DOHH2 (cell line): ENCODE data around the gene CYP1A1.

Source experiments
- EZH2phosphoT487 ChIP-seq: fragments of 200-600 bp; sonication (generic); IDR thresholded peaks from 2 replicates; pipeline ENCODE4 v1.6.1; 2017; ENCODE audit warnings: borderline replicate concordance, mild to moderate bottlenecking, antibody characterized with exemption, low read length, moderate library complexity, mixed read lengths
- TF ChIP-seq, protein P1 (sequence below): fragments of 200-600 bp; sonication (generic); IDR thresholded peaks from one replicate; pipeline ENCODE4 v1.5.1; 2014; ENCODE audit warnings: antibody characterized with exemption, mild to moderate bottlenecking, low read depth, low read length; ENCODE audit not compliant: poor library complexity, severe bottlenecking

DNA sequence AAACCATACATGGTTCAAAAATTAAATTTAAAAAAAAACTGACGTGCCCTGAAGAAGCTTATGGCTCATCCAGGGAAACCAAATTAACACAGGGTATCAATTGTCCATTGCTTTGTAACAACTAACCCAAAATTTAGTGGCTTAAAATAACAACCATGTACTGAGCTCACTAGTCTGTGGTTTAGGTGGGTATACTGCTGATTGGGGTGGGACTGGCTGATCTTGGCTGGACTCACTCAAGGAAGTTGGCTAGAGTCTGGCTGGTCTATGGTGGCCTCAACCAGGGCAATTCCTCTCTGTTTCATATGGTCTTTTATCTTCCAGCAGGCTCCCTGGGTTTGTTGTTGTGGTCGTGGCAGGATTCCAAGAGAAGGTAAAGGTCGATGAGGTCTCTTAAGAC lies 15.4 kb downstream of the CYP1A1 start:
- TF ChIP-seq, protein P1, sequence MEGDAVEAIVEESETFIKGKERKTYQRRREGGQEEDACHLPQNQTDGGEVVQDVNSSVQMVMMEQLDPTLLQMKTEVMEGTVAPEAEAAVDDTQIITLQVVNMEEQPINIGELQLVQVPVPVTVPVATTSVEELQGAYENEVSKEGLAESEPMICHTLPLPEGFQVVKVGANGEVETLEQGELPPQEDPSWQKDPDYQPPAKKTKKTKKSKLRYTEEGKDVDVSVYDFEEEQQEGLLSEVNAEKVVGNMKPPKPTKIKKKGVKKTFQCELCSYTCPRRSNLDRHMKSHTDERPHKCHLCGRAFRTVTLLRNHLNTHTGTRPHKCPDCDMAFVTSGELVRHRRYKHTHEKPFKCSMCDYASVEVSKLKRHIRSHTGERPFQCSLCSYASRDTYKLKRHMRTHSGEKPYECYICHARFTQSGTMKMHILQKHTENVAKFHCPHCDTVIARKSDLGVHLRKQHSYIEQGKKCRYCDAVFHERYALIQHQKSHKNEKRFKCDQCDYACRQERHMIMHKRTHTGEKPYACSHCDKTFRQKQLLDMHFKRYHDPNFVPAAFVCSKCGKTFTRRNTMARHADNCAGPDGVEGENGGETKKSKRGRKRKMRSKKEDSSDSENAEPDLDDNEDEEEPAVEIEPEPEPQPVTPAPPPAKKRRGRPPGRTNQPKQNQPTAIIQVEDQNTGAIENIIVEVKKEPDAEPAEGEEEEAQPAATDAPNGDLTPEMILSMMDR = no peak
- no peak for TF ChIP-seq EZH2phosphoT487
